OCI-LY1 (cell line): ENCODE data around the gene C1orf159.
"Not testable (repeated sequence)": the region's sequence is repeated elsewhere in the genome, so short reads cannot be mapped to it uniquely, and the experiment has no call there.

Source experiments
- H2AFZ ChIP-seq: fragments of 200-600 bp; sonication (generic), shearing (Covaris generic); 2 replicates; pipeline ENCODE4 v1.6.0; 2014; ENCODE audit warnings: antibody characterized with exemption, mild to moderate bottlenecking, low read length
- H3F3A ChIP-seq: fragments of 200-600 bp; sonication (generic), shearing (Covaris generic); 2 replicates; pipeline ENCODE4 v1.6.0; 2014; ENCODE audit warnings: mild to moderate bottlenecking, antibody characterized with exemption, low read length, moderate library complexity; ENCODE audit not compliant: insufficient read depth
- H3K27ac ChIP-seq: fragments of 200-600 bp; sonication (generic); 2 replicates; pipeline ENCODE4 v1.5.1; 2014; ENCODE audit warnings: low read length, mixed run types, mild to moderate bottlenecking, low read depth; ENCODE audit not compliant: poor library complexity, severe bottlenecking
- H3K27me3 ChIP-seq: fragments of 200-600 bp; sonication (generic); 2 replicates; pipeline ENCODE4 v1.6.0; 2014; ENCODE audit warnings: antibody characterized with exemption, mild to moderate bottlenecking, low read length, moderate library complexity; ENCODE audit not compliant: insufficient read depth
- H3K36me3 ChIP-seq: fragments of 200-600 bp; sonication (generic); 2 replicates; pipeline ENCODE4 v1.6.1; 2014; ENCODE audit warnings: mild to moderate bottlenecking, antibody characterized with exemption, low read length, moderate library complexity, mixed read lengths; ENCODE audit not compliant: insufficient read depth
- H3K4me1 ChIP-seq: fragments of 200-600 bp; sonication (generic); 2 replicates; pipeline ENCODE4 v1.5.1; 2014; ENCODE audit warnings: mild to moderate bottlenecking, low read length, moderate library complexity; ENCODE audit not compliant: insufficient read depth, severe bottlenecking
- H3K4me2 ChIP-seq: fragments of 200-600 bp; sonication (generic), shearing (Covaris generic); 2 replicates; pipeline ENCODE4 v1.6.1; 2014; ENCODE audit warnings: low read length
- H3K4me3 ChIP-seq: fragments of 200-600 bp; sonication (generic); 2 replicates; pipeline ENCODE4 v1.5.1; 2014; ENCODE audit warnings: low read length, low read depth, mild to moderate bottlenecking, mixed read lengths; ENCODE audit not compliant: poor library complexity, severe bottlenecking
- H3K79me2 ChIP-seq: fragments of 200-600 bp; shearing (Covaris generic); 2 replicates; pipeline ENCODE4 v1.6.1; 2016; ENCODE audit warnings: mixed run types, low read length, mixed read lengths; ENCODE audit not compliant: insufficient read depth
- H3K9ac ChIP-seq: fragments of 200-600 bp; sonication (generic), shearing (Covaris generic); 2 replicates; pipeline ENCODE4 v1.6.1; 2014; ENCODE audit warnings: mild to moderate bottlenecking, low read length, mixed read lengths
- H3K9me2 ChIP-seq: fragments of 200-600 bp; sonication (generic), shearing (Covaris generic); 2 replicates; pipeline ENCODE4 v1.6.1; 2014; ENCODE audit warnings: low read depth, mild to moderate bottlenecking, low read length, mixed read lengths
- H3K9me3 ChIP-seq: fragments of 200-600 bp; shearing (Covaris generic); 2 replicates; pipeline ENCODE4 v1.6.1; 2014; ENCODE audit warnings: low read length, mixed read lengths
- H4K20me1 ChIP-seq: fragments of 200-600 bp; sonication (generic), shearing (Covaris generic); 2 replicates; pipeline ENCODE4 v1.6.0; 2016; ENCODE audit warnings: mild to moderate bottlenecking, low read length; ENCODE audit not compliant: insufficient read depth
- CTCF ChIP-seq: fragments of 200-600 bp; sonication (generic), shearing (Covaris generic); IDR thresholded peaks from 2 replicates; pipeline ENCODE4 v1.5.1; 2017; ENCODE audit warnings: mild to moderate bottlenecking, antibody characterized with exemption, low read length, moderate library complexity, mixed read lengths
- EZH2 ChIP-seq: fragments of 200-600 bp; sonication (generic), shearing (Covaris generic); IDR thresholded peaks from 2 replicates; pipeline ENCODE4 v1.8.0; 2017; ENCODE audit warnings: borderline replicate concordance, mixed run types, mild to moderate bottlenecking, antibody characterized with exemption, low read length, moderate library complexity, mixed read lengths

C1orf159 gene

GRCh38 chr1:1080122-1080757 lies 35.6 kb downstream of the C1orf159 start:
- Histone ChIP-seq H3K27me3 (no peaks in the 10 kb centered on the region), H3K79me2 (no peaks in the 10 kb centered on the region), H3K9ac (no peak overlapping the region), H3F3A (no peaks in the 10 kb centered on the region), H2AFZ (no peak overlapping the region), H3K36me3 (no peaks in the 10 kb centered on the region), H3K27ac (no peak overlapping the region), H3K4me1 (no peaks in the 10 kb centered on the region), H4K20me1 (no peaks in the 10 kb centered on the region), H3K9me2 (no peaks in the 10 kb centered on the region), H3K4me2 (no peak overlapping the region), H3K4me3 (no peak overlapping the region), H3K9me3 (no peaks in the 10 kb centered on the region)
- TF ChIP-seq EZH2, result no peak
- TF ChIP-seq CTCF, result no peak

GRCh38 chr1:1079408-1080121 lies 36.3 kb downstream of the C1orf159 start:
- Histone ChIP-seq H3K4me2 (no peak overlapping the region), H4K20me1 (no peaks in the 10 kb centered on the region), H2AFZ (no peak overlapping the region), H3K36me3 (no peaks in the 10 kb centered on the region), H3K27ac (no peak overlapping the region), H3K27me3 (no peaks in the 10 kb centered on the region), H3K4me3 (no peak overlapping the region), H3K79me2 (no peaks in the 10 kb centered on the region), H3K9me2 (no peaks in the 10 kb centered on the region), H3F3A (no peaks in the 10 kb centered on the region), H3K4me1 (no peaks in the 10 kb centered on the region), H3K9me3 (no peaks in the 10 kb centered on the region), H3K9ac (no peak overlapping the region)
- TF ChIP-seq CTCF (no peak), EZH2 (no peak)

- not testable (repeated sequence) for H3K9me2 ChIP-seq, H3K4me3 ChIP-seq, H3K79me2 ChIP-seq, H3F3A ChIP-seq, H3K36me3 ChIP-seq, H4K20me1 ChIP-seq, H3K27ac ChIP-seq, H3K9me3 ChIP-seq, H2AFZ ChIP-seq, H3K9ac ChIP-seq, H3K4me1 ChIP-seq, H3K4me2 ChIP-seq
- H3K27me3 ChIP-seq, result peaks cover 10% of the 10 kb centered on the region; the same call in 1 of the 2 replicates
Measured at GRCh38 chr1:1077396-1077795, 38.5 kb downstream of the C1orf159 start.
